ENCODE results near the gene KIAA0825. TPM values are rescaled to one million over a fixed set of nuclear protein-coding genes. Genes with fewer than 3 reads are reported as not detected.
A peak's percentile ranks its signal among the peaks of the same experiment; 100 is the strongest.

Gene KIAA0825
- total RNA-seq, 1 experiment from 2014 or later = 1.9 TPM

- Histone ChIP-seq H4K20me1 (ENCODE audit: insufficient read depth) (no peaks in the 10 kb centered on the region), H3K27me3 (ENCODE audit: insufficient read depth, low read depth) (no peaks in the 10 kb centered on the region), H3F3A (ENCODE audit: insufficient read depth, low read depth) (no peaks in the 10 kb centered on the region), H3K4me3 (no peak overlapping the region), H2AFZ (no peak overlapping the region), H3K79me2 (ENCODE audit: low read depth) (no peaks in the 10 kb centered on the region), H3K9me3 (ENCODE audit: insufficient read depth, low read depth) (no peaks in the 10 kb centered on the region), H3K4me2 (no peak overlapping the region), H3K36me3 (ENCODE audit: low read depth) (no peaks in the 10 kb centered on the region), H3K27ac (no peak overlapping the region), H3K4me1 (replicated peaks; ENCODE audit: insufficient read depth) (no peaks in the 10 kb centered on the region), H3K9me2 (ENCODE audit: insufficient read depth) (no peaks in the 10 kb centered on the region)
- BruUV-seq (replicated peaks) = no TSS peak
- POLR2A ChIA-PET (ENCODE audit: unreplicated experiment) = no interaction called here
- CTCF ChIA-PET = interaction anchor here (0.5 to 1.2 kb wide), 2 partner anchors 212 to 1879 kb away, joined by 4 to 6 read pairs; no protein-coding TSS in a partner anchor
- intact Hi-C loops (cut with micrococcal nuclease; ENCODE audit: unreplicated experiment) = loop anchor here (5.0 kb wide), 1 partner anchor 382 kb away; no protein-coding TSS in a partner anchor
- TF ChIP-seq CTCF (conservative IDR thresholded peaks at IDR 0.05) (peak; percentile 69), EZH2 (IDR thresholded peaks at IDR 0.05; ENCODE audit: low read depth) (no peak)
- DNase-seq = no peak
Observed at GRCh38 chr5:94524841-94525697, 93.3 kb downstream of the KIAA0825 start.

- Histone ChIP-seq H4K20me1 (ENCODE audit: insufficient read depth) (no peaks in the 10 kb centered on the region), H3K36me3 (ENCODE audit: low read depth) (no peaks in the 10 kb centered on the region), H3K27me3 (ENCODE audit: insufficient read depth, low read depth) (no peaks in the 10 kb centered on the region), H3K79me2 (ENCODE audit: low read depth) (no peaks in the 10 kb centered on the region), H3K4me1 (replicated peaks; ENCODE audit: insufficient read depth) (no peaks in the 10 kb centered on the region), H3K9me2 (ENCODE audit: insufficient read depth) (no peaks in the 10 kb centered on the region), H3K27ac (no peak overlapping the region), H3F3A (ENCODE audit: insufficient read depth, low read depth) (no peaks in the 10 kb centered on the region), H3K4me3 (no peak overlapping the region), H3K4me2 (no peak overlapping the region), H2AFZ (no peak overlapping the region), H3K9me3 (ENCODE audit: insufficient read depth, low read depth) (no peaks in the 10 kb centered on the region)
- POLR2A ChIA-PET (ENCODE audit: unreplicated experiment) = no interaction called here
- no TSS peak for BruUV-seq (replicated peaks)
- intact Hi-C loops (cut with micrococcal nuclease; ENCODE audit: unreplicated experiment) = no loop called here
- DNase-seq = no peak
- CTCF ChIA-PET = no interaction called here
- TF ChIP-seq CTCF (conservative IDR thresholded peaks at IDR 0.05) (no peak), EZH2 (IDR thresholded peaks at IDR 0.05; ENCODE audit: low read depth) (no peak)
Observed at GRCh38 chr5:94523018-94523417, 95.4 kb downstream of the KIAA0825 start.

- H3K9me3 ChIP-seq (ENCODE audit: insufficient read depth, low read depth) = no peaks in the 10 kb centered on the region
- no peaks in the 10 kb centered on the region for H3K79me2 ChIP-seq (ENCODE audit: low read depth)
- no peaks in the 10 kb centered on the region for H3K27me3 ChIP-seq (ENCODE audit: insufficient read depth, low read depth)
- BruUV-seq (replicated peaks) = no TSS peak
- H3K4me3 ChIP-seq = no peak overlapping the region
- no peaks in the 10 kb centered on the region for H3K36me3 ChIP-seq (ENCODE audit: low read depth)
- no peak overlapping the region for H3K4me2 ChIP-seq
- ChIA-PET POLR2A (ENCODE audit: unreplicated experiment) (no interaction called here), CTCF (no interaction called here)
- no peaks in the 10 kb centered on the region for H3K4me1 ChIP-seq (replicated peaks; ENCODE audit: insufficient read depth)
- no peak overlapping the region for H2AFZ ChIP-seq
- no peak overlapping the region for H3K27ac ChIP-seq
- no peak for TF ChIP-seq EZH2 (IDR thresholded peaks at IDR 0.05; ENCODE audit: low read depth)
- TF ChIP-seq CTCF (conservative IDR thresholded peaks at IDR 0.05) = no peak
- H3K9me2 ChIP-seq (ENCODE audit: insufficient read depth) = no peaks in the 10 kb centered on the region
- no peaks in the 10 kb centered on the region for H4K20me1 ChIP-seq (ENCODE audit: insufficient read depth)
- H3F3A ChIP-seq (ENCODE audit: insufficient read depth, low read depth) = no peaks in the 10 kb centered on the region
- no peak for DNase-seq
- intact Hi-C loops (cut with micrococcal nuclease; ENCODE audit: unreplicated experiment) = no loop called here
Observed at GRCh38 chr5:94522117-94522516, 96.3 kb downstream of the KIAA0825 start.
